ENCODE measurements around the gene TMEM150A.
"Not testable (repeated sequence)": the region's sequence is repeated elsewhere in the genome, so short reads cannot be mapped to it uniquely, and the experiment has no call there.

TMEM150A gene

GRCh38 chr2:85593023-85593422, 9.5 kb downstream of the TMEM150A start:
- DNase-seq (ENCODE audit: low read depth) = no peak

- not testable (repeated sequence) for DNase-seq (ENCODE audit: low read depth)
Measured at GRCh38 chr2:85592299-85592698, 10.2 kb downstream of the TMEM150A start.

GRCh38 chr2:85591563-85591962, 10.9 kb downstream of the TMEM150A start:
- DNase-seq (ENCODE audit: low read depth) = no peak

- no peak for DNase-seq (ENCODE audit: low read depth)
Measured at GRCh38 chr2:85590950-85591349, 11.5 kb downstream of the TMEM150A start.

GRCh38 chr2:85589982-85590791, 12.3 kb downstream of the TMEM150A start:
- peak; percentile 79 for DNase-seq (ENCODE audit: low read depth)

- no peak for DNase-seq (ENCODE audit: low read depth)
Measured at GRCh38 chr2:85589181-85589580, 13.3 kb downstream of the TMEM150A start.

GRCh38 chr2:85588645-85589044, 13.9 kb downstream of the TMEM150A start:
- DNase-seq (ENCODE audit: low read depth) = no peak

GRCh38 chr2:85588236-85588635, 14.3 kb downstream of the TMEM150A start:
- no peak for DNase-seq (ENCODE audit: low read depth)

GRCh38 chr2:85585781-85586105, 16.8 kb downstream of the TMEM150A start:
- DNase-seq (ENCODE audit: low read depth) = peak; percentile 32

GRCh38 chr2:85584857-85585780, 17.4 kb downstream of the TMEM150A start:
- DNase-seq (ENCODE audit: low read depth) = peak; percentile 49

- peak; percentile 26 for DNase-seq (ENCODE audit: low read depth)
Measured at GRCh38 chr2:85584354-85584856, 18.1 kb downstream of the TMEM150A start, which contains the start of gene VAMP5. Gene VAMP5, plus strand, starts transcription at chr2:85584431. Its CDS starts 60 bp downstream, at chr2:85584491.

- peak; percentile 14 for DNase-seq (ENCODE audit: low read depth)
Measured at GRCh38 chr2:85583667-85584353, 18.7 kb downstream of the TMEM150A start.

GRCh38 chr2:85582492-85582891, 20.0 kb downstream of the TMEM150A start:
- DNase-seq (ENCODE audit: low read depth) = no peak

- DNase-seq (ENCODE audit: low read depth) = no peak
Measured at GRCh38 chr2:85580206-85580605, 22.3 kb downstream of the TMEM150A start.

- DNase-seq (ENCODE audit: low read depth) = no peak
Measured at GRCh38 chr2:85579266-85579935, 23.1 kb downstream of the TMEM150A start.

- DNase-seq (ENCODE audit: low read depth) = no peak
Measured at GRCh38 chr2:85578243-85579180, 24.0 kb downstream of the TMEM150A start.

- DNase-seq (ENCODE audit: low read depth) = no peak
Measured at GRCh38 chr2:85577386-85578242, 24.9 kb downstream of the TMEM150A start, which contains the start of gene VAMP8. Gene VAMP8, plus strand, starts transcription at chr2:85577586. Its CDS starts 61 bp downstream, at chr2:85577647.

- DNase-seq (ENCODE audit: low read depth) = no peak
Measured at GRCh38 chr2:85577063-85577385, 25.5 kb downstream of the TMEM150A start.

GRCh38 chr2:85575739-85576138, 26.8 kb downstream of the TMEM150A start:
- no peak for DNase-seq (ENCODE audit: low read depth)
